Breast epithelium (tissue), 4 donors: ENCODE results near the gene IDUA. TPM values are rescaled to one million over a fixed set of nuclear protein-coding genes. Genes with fewer than 3 reads are reported as not detected.

Experiments used
- DNase-seq, 2 donors: peaks; one replicate each; pipeline ENCODE4 v3.0.0-alpha.2; 2019; ENCODE audit warnings: low spot score in 2 of 2
- H3K27ac ChIP-seq, 2 donors: fragments of 200-600 bp; sonication (generic) in 1 of 2; one replicate each; pipeline ENCODE4 v1.5.1; 2016 to 2019; ENCODE audit warnings: mild to moderate bottlenecking in 1 of 2
- H3K27me3 ChIP-seq, 2 donors: fragments of 200-600 bp; sonication (generic) in 1 of 2; one replicate each; pipeline versions ENCODE4 v1.5.1 to v1.6.0; 2017 to 2019; ENCODE audit warnings: control low read depth in 1 of 2, mild to moderate bottlenecking in 1 of 2
- H3K36me3 ChIP-seq: fragments of 200-600 bp; one replicate; pipeline ENCODE4 v1.5.1; 2019
- H3K4me1 ChIP-seq, 2 donors: fragments of 200-600 bp; sonication (generic); one replicate each; pipeline ENCODE4 v1.5.1; 2016 to 2019; ENCODE audit warnings: control low read depth in 1 of 2
- H3K4me3 ChIP-seq, 3 donors: fragments of 200-600 bp; sonication (generic); 1 replicate in 2 of 3; 2 replicates in 1 of 3; pipeline ENCODE4 v1.5.1; 2016 to 2019; ENCODE audit warnings: mild to moderate bottlenecking in 3 of 3, moderate library complexity in 2 of 3
- H3K9me3 ChIP-seq, 2 donors: fragments of 200-600 bp; sonication (generic) in 1 of 2; one replicate each; pipeline ENCODE4 v1.5.1; 2016 to 2019; ENCODE audit warnings: control low read depth in 1 of 2
- CTCF ChIP-seq, 3 donors: fragments of 450-650 bp; IDR thresholded peaks; one replicate each; pipeline ENCODE4 v1.5.1; 2016 to 2017; ENCODE audit warnings: antibody characterized with exemption in 3 of 3, mild to moderate bottlenecking in 3 of 3, moderate library complexity in 3 of 3
- POLR2A ChIP-seq: fragments of 450-650 bp; IDR thresholded peaks from one replicate; pipeline ENCODE4 v1.6.1; 2016; ENCODE audit warnings: antibody characterized with exemption, mild to moderate bottlenecking, moderate library complexity
- POLR2AphosphoS5 ChIP-seq, 3 donors: sonication (generic); formaldehyde crosslinking; IDR thresholded peaks; one replicate each; pipeline ENCODE4 v1.6.1; 2017; ENCODE audit warnings: antibody characterized with exemption in 3 of 3
- intact Hi-C: fragments of 100-400 bp; cut with DNase I; formaldehyde crosslinking; loops from one replicate; pipeline ENCODE4 v1.15.1; 2023; ENCODE audit warnings: low total_unique reads
- total RNA-seq, 3 donors: library from RNA; depleted of rRNA; stranded (reverse); fragments of >200 nt; gene quantifications; one replicate each; pipeline ENCODE4 v1.1.0, GENCODE V29; 2016

Gene IDUA
- total RNA-seq, 3 donors from 2014 or later = 16.3 to 32.8 (median 28.2) TPM

GRCh38 chr4:982814-983213, 4.0 kb upstream of the IDUA start:
- TF ChIP-seq POLR2A (no peak), POLR2AphosphoS5 (IDR thresholded peaks at IDR 0.05) (no peak), CTCF (IDR thresholded peaks at IDR 0.05) (no peak)
- Histone ChIP-seq H3K4me1 (peaks cover 3 to 12% of the 10 kb centered on the region in 2 donors), H3K27ac (no peak overlapping the region), H3K4me3 (no peak overlapping the region), H3K36me3 (no peaks in the 10 kb centered on the region), H3K9me3 (no peaks in the 10 kb centered on the region), H3K27me3 (no peaks in the 10 kb centered on the region)
- intact Hi-C loops = no loop called here
- no peak for DNase-seq

- Histone ChIP-seq H3K27me3 (no peaks in the 10 kb centered on the region), H3K27ac (peak overlapping the region in 1 of 2 donors; percentile 19), H3K4me1 (peaks cover 3 to 14% of the 10 kb centered on the region in 2 donors), H3K4me3 (peak overlapping the region in 2 of 3 donors; percentile 24 to 57), H3K36me3 (no peaks in the 10 kb centered on the region), H3K9me3 (no peaks in the 10 kb centered on the region)
- TF ChIP-seq POLR2AphosphoS5 (IDR thresholded peaks at IDR 0.05) (no peak), CTCF (IDR thresholded peaks at IDR 0.05) (no peak), POLR2A (no peak)
- DNase-seq = no peak
- intact Hi-C loops = no loop called here
Measured at GRCh38 chr4:984336-985054, 2.3 kb upstream of the IDUA start.

DNA sequence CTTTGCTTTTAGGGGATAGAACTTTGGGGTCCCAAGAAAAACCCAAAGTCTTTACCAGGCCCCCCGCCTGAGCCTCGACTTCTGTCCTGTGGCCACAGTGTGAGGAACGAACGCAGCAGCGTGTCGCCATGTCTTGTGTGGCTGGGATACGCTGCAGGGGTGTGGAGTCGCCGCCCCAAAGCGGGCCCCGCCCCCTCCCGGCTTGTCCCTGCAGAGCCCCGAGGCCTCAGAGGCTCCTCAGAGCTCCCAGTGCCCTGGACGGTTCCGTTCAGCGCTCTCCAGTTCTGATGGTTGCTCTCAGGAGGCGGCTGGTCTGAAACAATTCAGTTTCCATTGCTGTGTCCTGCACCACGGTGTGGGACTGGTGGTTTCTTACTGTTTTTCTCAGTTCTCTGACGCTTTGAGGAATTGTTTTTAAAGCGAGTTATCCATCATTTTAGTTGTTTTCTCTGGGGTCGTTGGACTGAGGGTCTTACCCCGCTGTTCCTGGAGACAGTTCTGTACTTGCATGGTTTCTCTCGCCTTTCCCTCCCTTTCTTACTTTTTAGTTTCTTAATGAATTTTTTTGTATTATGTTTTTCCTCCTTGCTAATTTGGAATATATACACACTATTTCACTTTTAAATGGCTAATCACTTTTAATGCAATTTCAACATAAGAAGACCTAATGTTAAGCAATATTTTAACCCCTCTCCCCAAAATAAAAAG, 1.6 kb upstream of the IDUA start:
- Histone ChIP-seq H3K4me1 (peaks cover 3 to 14% of the 10 kb centered on the region in 2 donors), H3K27ac (peak overlapping the region in 1 of 2 donors; percentile 19), H3K27me3 (no peaks in the 10 kb centered on the region), H3K36me3 (no peaks in the 10 kb centered on the region), H3K4me3 (peak overlapping the region in 2 of 3 donors; percentile 24 to 57), H3K9me3 (no peaks in the 10 kb centered on the region)
- intact Hi-C loops = no loop called here
- TF ChIP-seq CTCF (IDR thresholded peaks at IDR 0.05) = no peak
- TF ChIP-seq POLR2AphosphoS5 (IDR thresholded peaks at IDR 0.05) = no peak
- no peak for TF ChIP-seq POLR2A
- peak in 1 of 2 donors; percentile 80 for DNase-seq

GRCh38 chr4:986428-986878, 391 bp upstream of the IDUA start:
- no peak for DNase-seq
- H3K27me3 ChIP-seq = no peaks in the 10 kb centered on the region
- peak overlapping the region; percentile 52 to 88 (median 72) for H3K4me3 ChIP-seq
- H3K4me1 ChIP-seq = peaks cover 3 to 14% of the 10 kb centered on the region in 2 donors
- H3K36me3 ChIP-seq = no peaks in the 10 kb centered on the region
- TF ChIP-seq POLR2A = no peak
- no peak for TF ChIP-seq POLR2AphosphoS5 (IDR thresholded peaks at IDR 0.05)
- TF ChIP-seq CTCF (IDR thresholded peaks at IDR 0.05) = no peak
- H3K9me3 ChIP-seq = no peaks in the 10 kb centered on the region
- H3K27ac ChIP-seq = peak overlapping the region; percentile 60 to 86
- intact Hi-C loops = no loop called here
